Activated CD4-positive, alpha-beta T cell treated with anti-CD3 and anti-CD28 coated beads, Interleukin-2, Interleukin-6, amounts not matched to agents 100 ng/mL and 50 ng/mL, durations not matched to agents 16 hours and 8 hours (primary cell): ENCODE results near the gene CAMKK2.
"Not testable (repeated sequence)": the region's sequence is repeated elsewhere in the genome, so short reads cannot be mapped to it uniquely, and the experiment has no call there.

Experiments used
- DNase-seq: peaks from one replicate; pipeline ENCODE4 v3.0.0-alpha.2; 2020

CAMKK2 gene

GRCh38 chr12:121278169-121279070, 18.1 kb downstream of the CAMKK2 start:
- no peak for DNase-seq

DNA sequence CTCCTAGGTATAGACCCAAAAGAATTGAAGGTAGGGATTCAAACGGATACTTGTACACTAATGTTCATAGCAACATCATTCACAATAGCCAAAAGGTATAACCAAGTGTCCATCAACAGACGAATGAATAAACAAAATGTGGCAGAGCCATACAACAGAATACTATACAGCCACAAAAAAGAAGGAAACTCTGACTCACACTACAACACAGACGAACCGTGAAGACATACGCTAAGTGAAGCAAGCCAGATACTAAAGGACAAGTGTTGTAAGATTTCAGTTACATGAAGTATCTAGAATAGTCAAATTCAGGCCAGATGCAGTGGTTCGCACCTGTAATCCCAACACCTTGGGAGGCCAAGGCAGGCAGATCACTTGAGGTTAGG, 19.1 kb downstream of the CAMKK2 start:
- no peak for DNase-seq

DNA sequence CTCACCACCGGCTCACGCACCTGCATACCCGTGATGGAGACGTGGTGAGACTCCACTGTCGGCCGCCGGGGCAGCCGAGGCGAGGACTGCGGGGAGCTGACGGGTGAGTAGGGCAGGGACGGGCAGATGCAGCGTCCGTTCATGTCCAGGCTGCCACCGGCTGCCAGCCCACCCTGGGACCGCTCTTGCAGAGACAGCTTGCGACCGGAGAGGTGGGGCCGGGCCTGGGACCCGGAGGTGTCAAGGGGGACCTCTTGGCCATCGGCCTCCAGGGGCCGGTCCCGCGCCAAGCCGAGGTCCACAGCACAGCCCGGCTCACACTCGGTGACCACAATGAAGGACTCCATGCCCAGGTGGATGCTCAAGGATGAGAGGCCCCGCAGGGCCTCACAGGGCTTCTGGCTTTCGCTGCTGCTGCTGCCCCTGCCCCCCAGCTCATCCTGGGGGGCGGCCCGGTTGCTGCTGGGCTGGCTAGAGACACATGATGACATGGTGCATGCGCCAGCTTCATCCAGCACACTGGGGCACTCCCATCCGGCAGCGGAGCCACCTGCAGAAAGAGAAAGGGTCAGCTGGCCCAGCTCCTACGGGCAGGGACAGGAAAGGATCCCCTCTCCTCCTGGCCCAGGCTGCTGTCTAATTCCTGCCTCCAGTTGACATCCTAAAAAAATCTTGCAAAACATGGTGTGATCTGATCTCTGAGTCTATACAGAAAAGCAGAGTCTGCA, 22.3 kb downstream of the CAMKK2 start:
- no peak for DNase-seq

- no peak for DNase-seq
Measured at GRCh38 chr12:121273364-121273896, 23.1 kb downstream of the CAMKK2 start.

DNA sequence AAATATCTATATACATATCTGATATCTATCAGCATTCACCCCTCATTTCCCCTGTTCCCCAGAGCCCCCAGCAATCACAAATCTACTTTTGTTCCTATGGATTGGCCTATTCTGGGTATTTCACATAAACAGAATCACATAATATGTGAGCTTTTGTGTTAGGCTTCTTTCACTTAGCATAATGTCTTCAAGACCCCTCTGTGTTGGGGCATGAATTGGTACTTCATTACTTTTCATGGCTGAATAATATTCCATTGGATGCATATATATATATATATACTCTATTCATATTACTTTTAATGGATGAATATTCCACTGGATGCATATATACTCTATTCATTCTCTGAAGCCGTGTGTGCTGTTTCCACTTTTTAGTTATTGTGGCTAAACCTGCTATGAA, 28.7 kb downstream of the CAMKK2 start:
- DNase-seq: no peak

DNA sequence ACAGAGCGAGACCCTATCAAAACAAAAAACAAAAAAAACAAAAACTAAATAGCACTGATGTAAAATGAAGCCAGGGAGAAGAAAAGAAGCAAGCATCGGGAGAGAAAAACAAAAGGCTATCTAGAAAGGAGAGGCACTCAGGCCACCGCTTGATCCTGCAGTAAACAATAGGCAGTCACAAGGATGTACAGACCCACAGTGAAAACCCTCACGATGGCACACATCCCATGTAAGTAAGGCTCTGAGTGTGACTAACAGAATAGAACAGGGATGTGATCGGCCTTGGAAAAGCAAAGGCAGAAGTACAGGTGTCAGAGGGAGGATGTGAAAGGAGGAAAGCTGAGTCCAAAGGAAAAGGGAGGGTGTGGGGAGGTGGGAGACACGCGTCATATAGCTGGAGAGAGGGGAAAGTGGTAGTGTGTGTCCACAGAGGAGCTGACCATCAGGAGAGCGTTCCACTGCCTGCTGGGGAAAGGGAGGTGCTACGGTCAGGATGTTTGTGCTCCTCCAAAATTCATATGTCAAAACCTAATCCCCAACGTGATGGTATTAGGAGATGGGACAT, 31.5 kb downstream of the CAMKK2 start:
- DNase-seq: no peak

DNA sequence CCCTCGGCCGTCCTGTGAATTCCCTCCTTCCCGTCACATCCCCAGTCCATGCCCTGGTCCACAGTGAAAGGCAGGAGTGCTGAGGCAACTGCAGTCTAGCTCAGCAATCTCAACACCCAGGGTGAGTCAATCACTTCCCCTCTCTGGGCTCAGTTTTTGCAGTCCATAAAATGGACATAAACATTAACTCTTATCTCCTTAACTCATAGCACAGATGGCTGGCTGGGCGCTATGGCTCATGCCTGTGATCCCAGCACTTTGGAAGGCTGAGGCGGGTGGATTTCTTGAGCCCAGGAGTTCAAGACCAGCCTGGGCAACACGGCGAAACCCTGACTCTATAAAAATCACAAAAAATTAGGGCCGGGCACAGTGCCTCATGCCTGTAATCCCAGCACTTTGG, 32.4 kb downstream of the CAMKK2 start:
- DNase-seq: no peak

GRCh38 chr12:121263206-121263935, 33.1 kb downstream of the CAMKK2 start:
- no peak for DNase-seq

DNA sequence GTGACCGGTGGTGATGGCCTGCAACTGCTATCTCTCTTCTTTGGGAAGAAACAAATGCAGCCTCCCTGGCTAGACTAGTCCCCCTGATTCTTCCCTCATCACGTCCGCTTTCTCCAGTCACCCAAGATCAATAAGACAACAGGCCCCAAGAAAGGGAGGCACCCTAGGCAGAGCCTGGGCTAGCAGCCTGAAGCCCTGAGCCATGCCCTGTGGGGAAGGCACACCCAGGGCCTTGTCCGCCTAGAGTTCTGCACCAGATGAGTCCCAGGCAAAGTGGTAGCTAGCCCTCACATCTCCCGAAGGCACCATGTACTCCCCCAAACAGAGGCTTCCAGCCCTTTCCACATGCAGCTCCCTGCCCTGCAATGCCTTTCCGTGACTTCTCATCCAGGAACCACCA, 35.1 kb downstream of the CAMKK2 start:
- no peak for DNase-seq

GRCh38 chr12:121260091-121260490, 36.4 kb downstream of the CAMKK2 start:
- no peak for DNase-seq

DNA sequence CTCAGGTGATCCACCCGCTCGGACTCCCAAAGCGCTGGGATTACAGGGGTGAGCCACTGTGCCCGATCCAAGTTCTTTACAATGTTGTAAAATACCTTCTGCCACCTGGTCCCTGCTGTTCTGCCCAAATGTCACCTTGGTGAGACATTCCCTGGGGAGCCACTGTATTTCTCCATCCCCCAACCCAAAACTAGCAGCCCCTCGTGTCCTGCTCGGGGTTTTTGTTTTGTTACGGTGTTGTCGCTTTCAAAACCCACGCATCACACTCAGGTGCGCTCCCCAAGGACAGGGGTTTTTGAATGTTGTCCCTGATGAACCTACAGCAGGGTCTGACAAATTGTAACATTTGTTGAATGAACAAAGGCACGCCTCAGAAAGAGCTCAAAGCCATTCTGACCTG, 37.4 kb downstream of the CAMKK2 start:
- DNase-seq: no peak

GRCh38 chr12:121257704-121258449, 38.6 kb downstream of the CAMKK2 start:
- DNase-seq: not testable (repeated sequence)

DNA sequence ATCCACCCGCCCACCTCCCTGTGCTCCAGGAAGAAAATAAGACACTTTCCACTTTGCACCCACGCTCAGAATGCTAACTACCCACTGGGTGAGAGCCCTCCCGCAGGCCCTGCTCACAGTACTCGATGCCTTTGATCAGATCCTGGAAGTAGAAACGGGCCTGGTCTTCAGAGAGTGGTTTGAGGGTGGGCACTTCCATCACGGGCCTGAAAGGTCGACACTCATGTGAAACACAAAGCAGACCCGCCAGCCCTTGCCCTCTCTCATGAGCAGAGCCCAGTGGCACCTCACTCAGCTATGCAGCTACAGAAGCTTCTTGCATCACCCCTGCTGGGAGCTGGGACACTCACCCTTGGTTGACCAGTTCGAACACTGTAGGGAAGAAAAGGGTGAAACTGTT, 41.1 kb downstream of the CAMKK2 start:
- DNase-seq: no peak

DNA sequence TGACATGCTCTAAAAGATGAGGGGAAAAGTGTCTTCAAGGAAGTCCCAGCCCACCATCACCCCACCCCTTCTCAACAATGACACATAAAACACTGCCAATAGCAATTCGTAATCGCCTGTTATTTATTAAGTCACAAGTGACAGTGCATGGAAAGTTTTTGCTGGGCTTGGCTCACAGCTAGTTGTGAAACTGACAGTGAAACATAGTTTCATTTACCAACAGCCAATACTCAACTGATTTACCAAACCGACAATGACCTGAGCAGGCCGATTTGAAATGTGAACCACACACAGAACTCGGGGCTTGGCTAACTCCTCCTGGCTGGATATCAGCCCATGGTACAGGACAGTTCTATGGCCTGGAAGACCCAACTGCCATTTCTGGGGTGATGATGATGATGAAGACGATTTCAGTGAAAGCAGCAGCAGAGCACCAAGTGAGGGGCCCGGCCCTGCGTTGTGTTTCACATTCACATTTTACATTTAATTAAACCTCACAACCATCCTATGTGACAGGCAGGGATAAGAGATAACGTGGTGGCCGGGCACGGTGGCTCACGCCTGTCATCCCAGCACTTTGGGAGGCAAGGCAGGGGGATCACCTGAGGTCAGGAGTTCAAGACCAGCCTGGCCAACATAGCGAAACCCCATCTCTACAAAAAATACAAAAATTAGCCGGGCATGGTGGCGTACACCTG, 42.7 kb downstream of the CAMKK2 start:
- DNase-seq: no peak

DNA sequence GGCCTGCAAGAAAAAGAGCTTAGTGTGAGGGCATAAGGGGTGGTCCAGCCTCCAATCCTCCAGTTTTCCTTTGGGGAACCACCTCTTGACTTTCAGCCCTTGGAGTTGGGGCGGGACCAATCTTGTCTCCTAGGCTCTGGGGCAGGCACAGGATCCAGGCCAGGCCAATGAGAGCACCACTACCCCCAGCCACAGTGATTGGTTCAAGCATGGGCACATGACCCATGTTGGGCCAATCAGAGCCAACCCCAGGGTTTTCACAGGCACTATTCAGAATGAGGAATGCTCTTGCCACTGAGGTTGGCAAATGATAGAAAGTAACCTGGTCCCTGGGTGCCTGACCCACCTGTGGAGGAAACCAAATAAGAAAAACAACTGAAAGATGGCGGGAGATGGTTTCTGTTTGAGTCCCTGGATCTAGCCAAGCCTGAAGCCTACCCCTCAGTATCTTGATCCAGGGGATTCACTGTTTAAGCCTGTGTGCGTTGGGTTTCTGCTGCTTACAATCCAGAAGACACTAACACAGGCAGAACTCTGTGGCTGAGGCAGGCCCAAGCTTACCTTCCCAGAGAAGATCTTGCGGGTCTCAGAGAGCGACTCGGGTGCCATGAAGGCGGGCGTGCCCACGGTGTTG, 43.7 kb downstream of the CAMKK2 start:
- DNase-seq: no peak

- no peak for DNase-seq
Measured at GRCh38 chr12:121251838-121252237, 44.7 kb downstream of the CAMKK2 start.

DNA sequence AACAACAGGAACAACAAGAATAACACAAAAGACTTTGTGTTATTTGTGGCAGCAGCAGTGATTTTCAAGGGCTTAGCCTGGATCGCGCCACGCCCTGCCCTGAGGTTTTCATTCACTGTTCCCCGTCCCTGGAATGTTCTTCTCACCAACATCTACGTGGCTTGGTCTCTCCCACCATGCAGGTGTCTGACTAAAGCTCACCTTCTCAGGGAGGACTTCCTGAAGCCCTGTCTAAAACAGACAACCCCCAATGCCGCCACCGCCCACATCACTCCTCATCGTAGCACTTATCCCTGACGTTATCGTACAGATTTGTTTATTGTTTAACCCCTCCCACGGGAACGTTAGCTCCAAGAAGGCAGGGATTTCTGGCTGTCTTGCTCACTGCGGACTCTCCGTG, 46.1 kb downstream of the CAMKK2 start:
- no peak for DNase-seq

DNA sequence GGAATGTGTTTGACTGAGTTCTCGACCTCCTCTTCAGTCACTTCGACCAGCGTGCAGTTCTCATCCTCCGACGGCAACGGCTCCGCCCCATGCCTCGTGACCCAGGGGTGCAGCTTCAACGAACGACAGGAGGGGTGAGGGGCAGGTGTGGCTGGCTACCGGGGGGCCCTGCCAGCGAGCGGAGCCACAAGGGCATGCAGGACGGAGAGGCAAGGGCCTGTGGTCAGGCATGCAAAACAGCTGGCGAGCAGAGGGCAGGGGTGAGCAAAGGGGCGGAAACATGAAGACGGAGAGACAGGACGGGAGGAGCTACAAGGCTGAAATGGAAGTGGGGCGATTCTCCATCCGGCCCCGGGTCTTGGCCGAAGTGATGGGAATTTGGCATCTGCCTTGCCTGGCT, 47.9 kb downstream of the CAMKK2 start:
- DNase-seq: no peak

GRCh38 chr12:121246893-121247557, 49.5 kb downstream of the CAMKK2 start:
- no peak for DNase-seq

DNA sequence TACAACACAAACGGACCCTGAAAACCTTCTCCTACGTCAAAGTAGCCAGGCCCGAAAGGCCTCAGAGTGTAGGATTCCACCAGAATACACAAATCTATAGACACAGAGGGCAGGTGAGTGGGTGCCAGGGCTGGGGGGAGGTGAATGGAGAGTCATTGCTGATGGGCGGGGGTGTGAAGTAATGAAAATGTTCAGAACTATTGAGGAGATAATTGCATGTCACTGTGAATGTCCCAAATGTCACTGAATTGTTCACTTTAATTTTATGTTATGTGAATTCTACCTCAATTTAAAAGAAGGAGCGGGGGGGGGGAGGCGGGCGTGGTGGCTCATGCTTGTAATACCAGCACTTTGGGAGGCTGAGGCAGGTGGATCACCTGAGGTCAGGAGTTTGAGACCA, 50.6 kb downstream of the CAMKK2 start:
- DNase-seq: no peak

- no peak for DNase-seq
Measured at GRCh38 chr12:121245031-121245430, 51.5 kb downstream of the CAMKK2 start.
